Measurements from ENCODE around the gene RBM42.
"Not testable (repeated sequence)": the region's sequence is repeated elsewhere in the genome, so short reads cannot be mapped to it uniquely, and the experiment has no call there.

Gene RBM42

GRCh38 chr19:35601971-35602370 is 26.9 kb upstream of the RBM42 start:
- Histone ChIP-seq H3K4me1 (ENCODE audit: insufficient read depth, poor library complexity, severe bottlenecking) (no peaks in the 10 kb centered on the region), H3K4me3 (ENCODE audit: severe bottlenecking) (no peak overlapping the region), H3K27ac (ENCODE audit: poor library complexity, severe bottlenecking) (no peak overlapping the region), H3K36me3 (ENCODE audit: low read depth) (no peaks in the 10 kb centered on the region), H3K9me3 (ENCODE audit: severe bottlenecking) (peaks cover 3% of the 10 kb centered on the region), H3K27me3 (ENCODE audit: insufficient read depth, poor library complexity, severe bottlenecking) (no peaks in the 10 kb centered on the region)
- no peak for ATAC-seq (ENCODE audit: low read depth)
- DNase-seq (ENCODE audit: low spot score) = no peak
- no peak for TF ChIP-seq CTCF (IDR thresholded peaks at IDR 0.05; ENCODE audit: poor library complexity, severe bottlenecking)

GRCh38 chr19:35604436-35604835 is 24.4 kb upstream of the RBM42 start:
- H3K27ac ChIP-seq (ENCODE audit: poor library complexity, severe bottlenecking); H3K27me3 ChIP-seq (ENCODE audit: insufficient read depth, poor library complexity, severe bottlenecking); H3K9me3 ChIP-seq (ENCODE audit: severe bottlenecking); H3K4me1 ChIP-seq (ENCODE audit: insufficient read depth, poor library complexity, severe bottlenecking); DNase-seq (ENCODE audit: low spot score); ATAC-seq (ENCODE audit: low read depth); H3K36me3 ChIP-seq (ENCODE audit: low read depth); H3K4me3 ChIP-seq (ENCODE audit: severe bottlenecking): not testable (repeated sequence)

GRCh38 chr19:35607170-35607569 is 21.7 kb upstream of the RBM42 start:
- not testable (repeated sequence) for DNase-seq (ENCODE audit: low spot score); H3K27me3 ChIP-seq (ENCODE audit: insufficient read depth, poor library complexity, severe bottlenecking); ATAC-seq (ENCODE audit: low read depth); H3K4me3 ChIP-seq (ENCODE audit: severe bottlenecking); H3K4me1 ChIP-seq (ENCODE audit: insufficient read depth, poor library complexity, severe bottlenecking); H3K27ac ChIP-seq (ENCODE audit: poor library complexity, severe bottlenecking); H3K36me3 ChIP-seq (ENCODE audit: low read depth); H3K9me3 ChIP-seq (ENCODE audit: severe bottlenecking)

GRCh38 chr19:35607661-35608060 is 21.2 kb upstream of the RBM42 start:
- peaks cover 4% of the 10 kb centered on the region for H3K4me1 ChIP-seq (ENCODE audit: insufficient read depth, poor library complexity, severe bottlenecking)
- no peak for DNase-seq (ENCODE audit: low spot score)
- H3K27me3 ChIP-seq (ENCODE audit: insufficient read depth, poor library complexity, severe bottlenecking) = no peaks in the 10 kb centered on the region
- no peak overlapping the region for H3K4me3 ChIP-seq (ENCODE audit: severe bottlenecking)
- TF ChIP-seq CTCF (IDR thresholded peaks at IDR 0.05; ENCODE audit: poor library complexity, severe bottlenecking) = no peak
- H3K9me3 ChIP-seq (ENCODE audit: severe bottlenecking) = peaks cover 5% of the 10 kb centered on the region
- H3K36me3 ChIP-seq (ENCODE audit: low read depth) = no peaks in the 10 kb centered on the region
- H3K27ac ChIP-seq (ENCODE audit: poor library complexity, severe bottlenecking) = no peak overlapping the region
- ATAC-seq (ENCODE audit: low read depth) = no peak

- no peak for DNase-seq (ENCODE audit: low spot score)
- no peak for ATAC-seq (ENCODE audit: low read depth)
- TF ChIP-seq CTCF (IDR thresholded peaks at IDR 0.05; ENCODE audit: poor library complexity, severe bottlenecking) = no peak
Observed at GRCh38 chr19:35608251-35608650, 20.6 kb upstream of the RBM42 start.

DNA sequence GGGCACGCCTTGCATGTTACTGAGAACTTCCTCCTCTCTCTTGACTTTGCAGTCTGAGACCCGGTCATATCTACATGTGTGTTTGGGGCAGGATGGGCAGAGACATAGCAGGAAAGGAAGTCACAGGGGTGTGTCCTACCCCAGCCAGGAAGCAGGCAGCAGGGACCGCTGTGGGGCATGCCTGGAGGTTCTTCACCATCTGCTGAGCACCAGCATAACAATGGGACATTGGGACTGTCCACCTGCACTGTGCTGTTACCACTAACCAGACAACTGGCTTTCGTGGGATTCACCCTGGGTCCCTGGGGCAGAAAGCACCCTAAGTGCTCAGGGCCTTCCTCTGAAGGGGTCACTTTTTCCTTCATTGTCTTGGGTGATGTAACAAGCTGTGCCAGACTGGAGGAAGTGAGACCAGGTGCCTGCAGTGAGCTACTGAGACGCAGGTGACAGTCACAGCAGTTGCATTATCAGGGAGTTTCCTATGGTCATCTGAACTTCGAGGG is 18.9 kb upstream of the RBM42 start:
- DNase-seq (ENCODE audit: low spot score) = no peak
- no peak for ATAC-seq (ENCODE audit: low read depth)

More at GRCh38 chr19:35608251-35608650, 20.6 kb upstream of the RBM42 start:
- H3K27me3 ChIP-seq (ENCODE audit: insufficient read depth, poor library complexity, severe bottlenecking) = no peaks in the 10 kb centered on the region
- H3K27ac ChIP-seq (ENCODE audit: poor library complexity, severe bottlenecking) = no peak overlapping the region
- H3K9me3 ChIP-seq (ENCODE audit: severe bottlenecking) = peaks cover 5% of the 10 kb centered on the region
- peaks cover 4% of the 10 kb centered on the region for H3K4me1 ChIP-seq (ENCODE audit: insufficient read depth, poor library complexity, severe bottlenecking)
- H3K4me3 ChIP-seq (ENCODE audit: severe bottlenecking) = no peak overlapping the region
- no peaks in the 10 kb centered on the region for H3K36me3 ChIP-seq (ENCODE audit: low read depth)

More for the DNA sequence above, 18.9 kb upstream of the RBM42 start:
- TF ChIP-seq CTCF (IDR thresholded peaks at IDR 0.05; ENCODE audit: poor library complexity, severe bottlenecking) = no peak
- peaks cover 5% of the 10 kb centered on the region for H3K9me3 ChIP-seq (ENCODE audit: severe bottlenecking)
- H3K4me3 ChIP-seq (ENCODE audit: severe bottlenecking) = no peak overlapping the region
- no peaks in the 10 kb centered on the region for H3K27me3 ChIP-seq (ENCODE audit: insufficient read depth, poor library complexity, severe bottlenecking)
- H3K27ac ChIP-seq (ENCODE audit: poor library complexity, severe bottlenecking) = no peak overlapping the region
- peaks cover 7% of the 10 kb centered on the region; the same call in 1 of the 2 replicates for H3K36me3 ChIP-seq (ENCODE audit: low read depth)
- H3K4me1 ChIP-seq (ENCODE audit: insufficient read depth, poor library complexity, severe bottlenecking) = peaks cover 4% of the 10 kb centered on the region

Data from RWPE2 (cell line).